GM20000 (cell line): ENCODE data around the gene XRCC4.

Experiments used
- DNase-seq: peaks from one replicate; pipeline ENCODE4 v3.0.0; 2012; ENCODE audit warnings: low spot score
- TF ChIP-seq, protein P1 (sequence below): IDR thresholded peaks from 2 replicates; pipeline ENCODE4 v1.5.1; 2012; ENCODE audit warnings: mild to moderate bottlenecking, control low read depth; ENCODE audit errors: extremely low read depth, missing control alignments

Gene XRCC4

DNA sequence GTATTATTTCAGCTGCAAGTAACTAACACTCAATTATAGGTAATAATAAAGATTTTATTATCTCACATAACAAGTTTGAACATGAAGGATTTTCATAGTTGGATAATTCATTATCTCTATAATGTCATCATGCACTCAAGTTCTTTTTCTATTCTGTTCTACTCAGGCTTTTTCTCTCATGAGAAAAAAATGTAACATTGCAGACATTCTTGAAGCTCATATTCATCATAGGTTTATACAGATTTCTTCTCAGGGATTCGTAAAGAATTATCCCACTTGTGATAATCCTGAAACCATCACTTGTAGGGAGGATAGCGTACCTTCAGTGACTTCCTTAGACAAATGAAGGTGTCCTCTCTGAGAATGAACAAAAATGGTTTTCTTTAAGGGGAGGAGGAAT, 150.3 kb downstream of the XRCC4 start:
- TF ChIP-seq, protein P1, sequence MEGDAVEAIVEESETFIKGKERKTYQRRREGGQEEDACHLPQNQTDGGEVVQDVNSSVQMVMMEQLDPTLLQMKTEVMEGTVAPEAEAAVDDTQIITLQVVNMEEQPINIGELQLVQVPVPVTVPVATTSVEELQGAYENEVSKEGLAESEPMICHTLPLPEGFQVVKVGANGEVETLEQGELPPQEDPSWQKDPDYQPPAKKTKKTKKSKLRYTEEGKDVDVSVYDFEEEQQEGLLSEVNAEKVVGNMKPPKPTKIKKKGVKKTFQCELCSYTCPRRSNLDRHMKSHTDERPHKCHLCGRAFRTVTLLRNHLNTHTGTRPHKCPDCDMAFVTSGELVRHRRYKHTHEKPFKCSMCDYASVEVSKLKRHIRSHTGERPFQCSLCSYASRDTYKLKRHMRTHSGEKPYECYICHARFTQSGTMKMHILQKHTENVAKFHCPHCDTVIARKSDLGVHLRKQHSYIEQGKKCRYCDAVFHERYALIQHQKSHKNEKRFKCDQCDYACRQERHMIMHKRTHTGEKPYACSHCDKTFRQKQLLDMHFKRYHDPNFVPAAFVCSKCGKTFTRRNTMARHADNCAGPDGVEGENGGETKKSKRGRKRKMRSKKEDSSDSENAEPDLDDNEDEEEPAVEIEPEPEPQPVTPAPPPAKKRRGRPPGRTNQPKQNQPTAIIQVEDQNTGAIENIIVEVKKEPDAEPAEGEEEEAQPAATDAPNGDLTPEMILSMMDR: no peak
- no peak for DNase-seq

DNA sequence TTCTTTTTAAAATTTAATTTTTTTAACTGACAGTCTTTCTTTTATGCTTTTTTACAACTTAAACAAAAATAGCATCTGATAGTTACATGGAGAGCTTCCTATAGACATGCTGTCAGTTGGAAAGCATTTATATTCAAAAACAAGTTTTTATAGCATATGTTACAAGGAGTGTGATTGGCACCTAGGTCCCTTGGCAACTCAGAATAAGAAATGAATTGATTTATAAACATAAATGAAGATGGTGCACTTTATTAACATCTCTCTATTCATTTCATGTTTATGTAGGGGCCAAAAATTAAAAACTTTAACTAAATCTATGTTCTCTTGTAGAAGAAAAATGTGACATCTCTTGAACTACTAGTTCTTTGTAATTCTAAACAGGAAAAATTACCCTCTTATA, 153.2 kb downstream of the XRCC4 start:
- no peak for DNase-seq
- TF ChIP-seq, protein P1: no peak

- TF ChIP-seq, protein P1: no peak
- no peak for DNase-seq
These were observed 167.2 kb downstream of the XRCC4 start for GRCh38 chr5:83244516-83244915.

DNA sequence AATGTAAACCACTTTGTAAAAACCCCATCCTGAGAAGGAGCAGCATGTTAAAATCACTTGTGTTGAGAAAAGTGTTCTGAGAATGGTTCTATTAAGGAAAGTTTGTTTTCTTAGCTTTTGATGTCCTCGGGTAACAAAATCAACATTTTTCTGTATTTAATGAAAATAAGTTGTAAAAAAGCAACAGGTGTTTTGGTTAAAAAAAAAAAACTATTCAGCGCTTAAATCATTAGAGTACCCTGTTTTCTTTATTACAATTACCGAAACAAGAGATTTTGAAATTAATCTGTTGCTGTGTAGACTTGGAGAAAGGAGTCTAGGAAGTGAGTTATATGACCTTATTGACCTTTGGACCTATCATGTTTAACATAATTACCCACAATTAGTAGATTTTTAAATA, 167.7 kb downstream of the XRCC4 start:
- TF ChIP-seq, protein P1: no peak
- no peak for DNase-seq

- TF ChIP-seq, protein P1: no peak
- no peak for DNase-seq
These were observed 168.7 kb downstream of the XRCC4 start for GRCh38 chr5:83246071-83246470.

GRCh38 chr5:83249156-83249555, 171.8 kb downstream of the XRCC4 start:
- no peak for DNase-seq
- TF ChIP-seq, protein P1: no peak

DNA sequence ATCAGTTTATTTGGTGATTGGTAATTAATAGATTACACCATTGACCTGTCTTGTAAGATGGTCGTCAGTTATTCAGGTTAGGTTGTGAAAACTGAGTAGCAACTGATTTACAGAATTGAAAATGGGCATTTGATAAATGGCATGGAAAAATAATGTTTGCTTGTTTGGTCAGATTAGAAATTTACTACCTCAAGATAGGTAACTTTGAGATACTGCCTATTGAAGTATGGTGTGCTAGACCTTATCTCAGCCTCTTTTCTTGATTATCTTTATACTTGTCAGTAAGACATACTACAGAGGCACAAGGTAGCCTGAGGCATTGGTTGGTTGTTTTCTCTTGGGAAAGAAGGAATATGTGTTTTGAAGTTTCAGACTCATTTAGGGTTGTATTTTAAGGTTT, 174.5 kb downstream of the XRCC4 start:
- TF ChIP-seq, protein P1: no peak
- DNase-seq: no peak
